Activated T-cell treated with anti-CD3 and anti-CD28 coated beads, Interleukin-2, amount 50 U/mL, for 72 hours (primary cell): Measurements from ENCODE around the gene ANGEL1. TPM values are rescaled to one million over a fixed set of nuclear protein-coding genes. Genes with fewer than 3 reads are reported as not detected.

Experiments
- ATAC-seq, 2 donors: fragments of 150-1000 bp; cut with Tn5 transposase; replicated peaks in 1 of 2; 2 replicates each; pipeline ENCODE4 v1.10.0; 2021; ENCODE audit warnings: moderate library complexity in 2 of 2, mild to moderate bottlenecking in 1 of 2
- DNase-seq, 2 donors: peaks; one replicate each; pipeline ENCODE4 v3.0.0; 2021 to 2022; ENCODE audit warnings: mixed read lengths in 1 of 2
- H3K27ac Mint-ChIP-seq: one replicate; pipeline ENCODE4 v1.8.0; 2022; ENCODE audit warnings: mild to moderate bottlenecking, moderate library complexity, mixed read lengths
- H3K27me3 Mint-ChIP-seq: one replicate; pipeline ENCODE4 v1.8.0; 2022; ENCODE audit warnings: low read depth, mixed read lengths
- H3K36me3 Mint-ChIP-seq, 2 donors: one replicate each; pipeline ENCODE4 v1.8.0; 2022; ENCODE audit warnings: mixed read lengths in 2 of 2, mild to moderate bottlenecking in 1 of 2; ENCODE audit not compliant: insufficient read depth in 2 of 2
- H3K4me1 Mint-ChIP-seq: one replicate; pipeline ENCODE4 v1.8.0; 2022; ENCODE audit warnings: low read depth, mixed read lengths
- H3K4me3 Mint-ChIP-seq, 2 donors: one replicate each; pipeline ENCODE4 v1.8.0; 2022; ENCODE audit warnings: mild to moderate bottlenecking in 2 of 2, mixed read lengths in 2 of 2, moderate library complexity in 2 of 2
- H3K9me3 Mint-ChIP-seq, 2 donors: one replicate each; pipeline ENCODE4 v1.8.0; 2022; ENCODE audit warnings: mixed read lengths in 2 of 2
- total RNA-seq, 2 donors: library from RNA; stranded (reverse); gene quantifications; one replicate each; pipeline ENCODE4 v1.2.3, GENCODE V29; 2022

ANGEL1 gene
- total RNA-seq, 2 donors from 2014 or later: 15.0 to 21.6 TPM

- peak; percentile 49 to 51 for ATAC-seq
- Mint-ChIP-seq H3K9me3 (no peaks in the 10 kb centered on the region), H3K4me1 (peaks cover 15% of the 10 kb centered on the region), H3K4me3 (no peak overlapping the region), H3K27ac (no peak overlapping the region), H3K36me3 (no peaks in the 10 kb centered on the region), H3K27me3 (no peaks in the 10 kb centered on the region)
- peak in 1 of 2 donors; percentile 24 for DNase-seq
These were observed 39.3 kb downstream of the ANGEL1 start for GRCh38 chr14:76773188-76773885.

DNA sequence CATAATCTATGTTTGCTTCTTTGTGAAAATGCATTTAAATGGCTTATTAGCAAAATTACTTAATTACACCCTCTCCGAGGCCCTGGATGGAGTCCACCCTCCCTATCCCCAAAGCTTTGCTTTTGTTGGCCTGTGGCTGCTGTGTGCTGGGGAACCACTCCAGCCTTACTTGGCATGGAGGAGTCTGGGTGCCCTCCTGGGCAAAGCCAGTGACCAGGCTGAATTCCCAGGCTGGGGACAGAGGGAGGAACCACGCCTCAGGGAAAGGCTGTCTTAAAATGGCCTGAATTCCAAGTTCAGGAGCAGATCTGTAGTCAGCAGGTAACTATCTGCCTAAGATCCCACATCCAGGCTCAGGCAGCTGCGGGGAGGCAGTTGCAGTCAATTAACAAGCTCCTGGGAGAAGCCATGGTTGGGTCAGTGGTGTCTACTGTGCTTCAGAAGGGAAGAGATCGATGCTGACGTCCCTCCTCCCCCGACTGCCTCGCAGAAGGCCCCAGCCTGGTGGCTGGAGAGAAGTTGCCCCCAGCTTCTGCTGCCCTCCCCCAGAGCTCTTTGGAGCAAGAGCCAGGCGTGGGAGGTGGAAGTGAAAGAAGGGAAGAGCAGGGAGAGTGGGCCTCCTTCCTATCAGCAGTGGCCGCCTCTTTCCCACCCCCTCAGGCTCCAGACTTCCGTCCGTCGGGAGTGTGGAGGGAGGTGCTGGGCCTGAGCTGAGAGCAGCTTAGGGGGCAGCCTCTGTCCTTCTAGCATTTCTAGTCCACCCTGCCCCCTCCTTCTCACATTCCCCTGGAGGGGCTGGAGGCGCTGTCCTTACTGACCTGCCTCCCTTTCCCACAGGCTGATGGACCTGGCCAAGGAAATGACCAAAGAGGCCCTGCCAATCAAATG, 40.1 kb downstream of the ANGEL1 start:
- ATAC-seq (no peak), DNase-seq (no peak)
- Mint-ChIP-seq H3K4me1 (peaks cover 21% of the 10 kb centered on the region), H3K27me3 (no peaks in the 10 kb centered on the region), H3K36me3 (no peaks in the 10 kb centered on the region), H3K9me3 (no peaks in the 10 kb centered on the region), H3K27ac (no peak overlapping the region), H3K4me3 (no peak overlapping the region)

- no peak for DNase-seq
- H3K27ac Mint-ChIP-seq: no peak overlapping the region
- no peaks in the 10 kb centered on the region for H3K36me3 Mint-ChIP-seq
These were observed 41.2 kb downstream of the ANGEL1 start for GRCh38 chr14:76771437-76771980.

DNA sequence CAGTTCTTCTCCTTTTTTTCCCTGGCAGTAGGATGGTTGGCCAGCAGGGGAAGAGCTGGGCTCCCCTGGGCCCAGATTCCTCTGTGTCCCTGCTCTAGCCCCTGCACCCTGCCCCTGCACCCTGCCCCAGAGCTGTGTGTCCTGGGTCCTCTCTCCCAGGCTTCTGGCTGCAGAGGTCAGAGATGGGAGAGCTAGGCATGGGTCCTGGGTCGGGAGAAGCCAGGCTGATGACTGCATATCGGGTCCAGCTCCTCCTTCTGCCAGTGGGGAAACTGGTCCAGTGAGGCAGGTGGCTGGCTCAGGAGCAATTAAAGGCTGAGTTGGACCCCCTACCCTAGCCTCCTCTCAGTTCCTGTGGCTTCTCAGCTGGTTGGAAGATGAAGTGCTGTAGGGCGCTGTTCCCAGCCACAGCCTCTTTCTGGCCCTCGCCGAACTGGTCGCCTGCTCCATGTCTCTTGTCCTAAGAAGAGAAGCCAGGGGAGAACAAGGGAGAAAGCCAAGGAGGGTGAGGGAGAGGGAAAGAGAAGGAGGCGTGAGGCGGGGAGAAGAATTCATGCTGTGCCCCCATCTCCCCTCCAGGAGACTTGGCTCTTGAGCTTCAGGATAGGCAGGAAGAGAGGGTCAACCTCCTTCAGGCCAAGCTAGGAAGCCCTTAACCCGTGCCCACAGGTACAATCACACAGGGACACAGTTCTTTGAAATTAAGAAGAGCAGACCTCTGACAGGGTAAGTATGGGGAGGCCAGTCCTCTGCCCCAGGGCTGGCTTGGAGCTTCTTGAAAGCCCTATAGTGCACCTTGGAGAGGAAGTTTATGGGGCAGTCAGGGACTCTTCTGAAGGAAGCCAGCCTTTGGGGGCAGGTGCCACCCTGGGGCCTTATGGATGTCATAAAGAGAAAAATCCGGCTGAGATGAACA, 41.9 kb downstream of the ANGEL1 start:
- H3K4me1 Mint-ChIP-seq: peaks cover 21% of the 10 kb centered on the region
- no peak for DNase-seq
- H3K36me3 Mint-ChIP-seq: no peaks in the 10 kb centered on the region
- ATAC-seq: no peak
- H3K27me3 Mint-ChIP-seq: no peaks in the 10 kb centered on the region
- no peak overlapping the region for H3K4me3 Mint-ChIP-seq
- no peaks in the 10 kb centered on the region for H3K9me3 Mint-ChIP-seq
- H3K27ac Mint-ChIP-seq: no peak overlapping the region

More at GRCh38 chr14:76771437-76771980, 41.2 kb downstream of the ANGEL1 start:
- Mint-ChIP-seq H3K4me3 (no peak overlapping the region), H3K9me3 (no peaks in the 10 kb centered on the region), H3K27me3 (no peaks in the 10 kb centered on the region), H3K4me1 (peaks cover 21% of the 10 kb centered on the region)
- ATAC-seq: no peak

DNA sequence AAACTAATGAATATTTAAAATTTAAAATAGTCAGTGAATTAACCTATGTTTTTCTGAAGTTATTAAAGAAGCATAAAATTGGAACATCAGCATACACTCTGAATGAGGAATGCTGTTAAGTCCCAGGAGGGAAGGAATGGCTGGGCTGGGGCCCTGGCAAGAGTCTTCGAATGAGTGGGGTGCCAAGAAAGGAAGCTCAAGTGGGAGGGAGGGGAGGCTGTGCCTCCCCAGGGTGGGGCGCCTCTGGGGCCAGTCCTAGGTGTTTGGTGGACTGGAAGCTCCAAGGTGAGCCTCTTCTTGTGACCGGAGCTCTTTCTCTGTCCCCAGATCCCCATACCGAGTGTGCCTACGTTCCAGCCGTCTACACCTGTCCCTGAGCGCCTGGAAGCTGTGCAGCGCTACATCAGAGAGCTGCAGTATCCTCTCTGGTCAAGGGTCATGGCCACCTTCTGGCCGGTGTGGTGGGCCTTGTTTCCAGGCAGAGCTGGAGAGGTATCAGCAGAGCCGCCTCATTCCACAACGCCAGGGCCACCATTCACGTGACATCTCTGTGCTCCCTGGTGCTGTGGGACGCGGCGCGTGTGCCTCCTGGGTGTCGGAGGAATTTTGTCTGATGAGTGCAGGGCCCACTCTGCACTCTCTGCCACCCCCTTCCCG, 42.9 kb downstream of the ANGEL1 start:
- DNase-seq (no peak), ATAC-seq (no peak)
- Mint-ChIP-seq H3K27ac (no peak overlapping the region), H3K27me3 (no peaks in the 10 kb centered on the region), H3K36me3 (no peaks in the 10 kb centered on the region), H3K9me3 (no peaks in the 10 kb centered on the region), H3K4me1 (peaks cover 21% of the 10 kb centered on the region), H3K4me3 (no peak overlapping the region)

DNA sequence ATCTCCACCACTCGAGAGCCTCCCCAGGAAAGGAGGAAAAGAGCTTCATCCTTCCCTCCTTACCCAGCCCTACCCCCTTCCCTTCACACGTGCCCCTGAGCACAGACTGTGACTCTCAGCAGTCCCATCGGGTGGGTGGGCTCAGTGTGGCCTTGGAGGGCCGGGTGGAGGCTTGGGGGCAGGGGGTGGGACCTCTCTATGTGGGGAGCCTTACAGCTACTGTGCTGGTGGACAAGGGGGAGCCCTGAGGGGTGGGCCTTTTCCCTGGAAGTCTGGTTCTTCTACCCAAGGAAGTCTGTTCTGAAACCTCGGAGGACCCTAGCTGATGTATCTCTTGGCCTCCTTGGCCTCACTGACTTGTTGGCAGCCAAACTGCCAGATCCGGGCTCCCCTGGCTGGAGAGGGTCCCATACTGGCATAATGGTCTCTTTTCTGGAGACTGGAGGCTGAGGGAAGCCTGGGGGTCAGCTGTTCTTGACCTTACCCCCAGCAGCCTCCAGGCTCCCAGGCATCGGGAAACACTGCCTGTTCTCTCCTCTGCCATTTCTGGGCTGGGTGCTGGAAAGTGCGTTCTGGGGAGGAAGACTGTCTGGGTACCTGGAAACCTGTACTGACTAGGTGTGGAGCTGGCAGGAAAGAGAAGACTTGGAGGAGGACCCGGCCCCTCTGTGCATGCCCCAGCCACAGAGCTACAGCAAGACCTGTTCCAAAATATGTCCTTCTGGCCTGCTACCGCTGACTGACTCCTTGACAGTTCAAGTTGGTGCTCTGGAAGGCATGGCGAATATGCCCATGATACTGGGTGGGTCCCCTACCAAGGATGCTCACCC, 43.8 kb downstream of the ANGEL1 start:
- Mint-ChIP-seq H3K4me1 (peaks cover 19% of the 10 kb centered on the region), H3K4me3 (peak overlapping the region; percentile 40 to 60), H3K9me3 (no peaks in the 10 kb centered on the region), H3K27me3 (peaks cover 3% of the 10 kb centered on the region), H3K27ac (peak overlapping the region; percentile 39), H3K36me3 (no peaks in the 10 kb centered on the region)
- DNase-seq (no peak), ATAC-seq (no peak)

DNA sequence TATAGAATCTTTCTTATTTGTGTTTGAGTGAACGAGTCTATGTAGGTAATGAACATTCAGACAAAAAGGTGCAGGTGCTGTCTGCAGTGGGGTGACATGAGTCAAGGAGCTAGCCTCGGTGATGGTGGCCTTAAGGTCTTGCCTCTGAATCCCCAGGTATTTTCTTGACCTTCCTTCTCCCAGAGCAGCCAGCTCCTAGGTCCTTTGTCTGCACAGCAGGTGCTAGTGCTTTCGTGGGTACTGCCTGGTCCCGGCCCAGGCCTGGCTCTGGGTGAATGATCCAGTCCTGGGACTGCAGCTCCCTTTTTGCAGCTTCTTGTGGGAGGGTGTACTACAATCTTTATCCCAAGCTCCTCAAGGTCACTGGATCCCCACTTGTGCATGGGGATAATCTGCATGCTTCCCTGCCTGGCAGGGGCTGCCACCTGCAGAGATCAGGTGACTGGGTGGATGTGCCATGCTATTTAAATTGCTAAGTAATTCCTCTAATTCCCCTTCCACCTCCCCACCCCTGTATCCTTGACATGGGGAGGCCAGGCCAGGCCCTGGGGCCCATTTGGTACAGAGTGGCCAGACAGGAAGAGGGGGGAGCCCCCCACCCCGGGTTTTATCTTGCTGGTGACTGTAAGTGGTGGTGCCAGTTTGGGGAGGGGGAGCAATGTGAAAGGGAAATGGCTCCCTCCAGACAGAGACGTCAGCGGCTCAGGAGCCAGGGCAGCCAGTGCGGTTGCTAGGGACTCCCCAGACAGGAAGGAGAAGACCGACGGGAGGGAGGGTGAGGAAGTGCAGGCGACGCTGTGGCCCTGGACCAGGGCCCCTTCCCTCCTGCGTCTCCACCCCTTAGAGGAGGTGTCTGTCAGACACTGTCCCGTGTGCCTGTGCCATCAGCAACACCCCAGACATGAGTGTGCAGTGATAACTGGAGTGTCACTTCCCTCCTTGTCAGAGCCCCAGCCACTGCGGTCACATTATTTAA, 44.7 kb downstream of the ANGEL1 start:
- Mint-ChIP-seq H3K27ac (peak overlapping the region; percentile 39), H3K27me3 (peaks cover 12% of the 10 kb centered on the region), H3K4me3 (peak overlapping the region; percentile 40 to 60), H3K36me3 (no peaks in the 10 kb centered on the region), H3K9me3 (no peaks in the 10 kb centered on the region), H3K4me1 (peaks cover 14% of the 10 kb centered on the region)
- peak; percentile 99 for ATAC-seq
- DNase-seq: peak; percentile 69 to 73

DNA sequence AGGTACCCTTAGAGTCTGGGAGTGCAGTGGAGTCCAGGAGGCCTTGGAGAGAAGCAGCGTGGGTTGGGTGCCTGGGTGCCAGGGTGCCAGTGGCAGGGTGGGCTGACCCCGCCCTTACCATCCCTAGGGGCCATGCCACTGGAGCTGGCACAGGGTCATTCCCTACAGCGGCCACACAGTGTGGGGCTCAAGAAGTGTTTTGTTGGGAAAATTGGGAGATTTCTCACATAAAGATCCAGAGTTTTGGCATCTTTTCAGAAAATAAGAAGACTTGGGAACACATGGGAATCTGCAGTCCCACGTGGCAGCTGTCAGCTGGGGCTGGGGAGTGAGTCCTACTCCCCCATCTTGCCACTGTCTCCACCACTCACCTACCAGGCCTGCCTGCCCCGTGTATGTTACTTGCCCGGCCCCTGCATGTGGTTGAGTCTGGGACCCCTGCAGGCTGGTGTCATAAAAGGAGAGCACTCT, 47.2 kb downstream of the ANGEL1 start:
- ATAC-seq: no peak
- H3K27me3 Mint-ChIP-seq: peaks cover 21% of the 10 kb centered on the region
- no peak overlapping the region for H3K4me3 Mint-ChIP-seq
- DNase-seq: no peak
- peaks cover 20% of the 10 kb centered on the region for H3K4me1 Mint-ChIP-seq
- no peak overlapping the region for H3K27ac Mint-ChIP-seq
- no peaks in the 10 kb centered on the region for H3K9me3 Mint-ChIP-seq
- H3K36me3 Mint-ChIP-seq: peaks cover 0 to 2% of the 10 kb centered on the region in 2 donors

DNA sequence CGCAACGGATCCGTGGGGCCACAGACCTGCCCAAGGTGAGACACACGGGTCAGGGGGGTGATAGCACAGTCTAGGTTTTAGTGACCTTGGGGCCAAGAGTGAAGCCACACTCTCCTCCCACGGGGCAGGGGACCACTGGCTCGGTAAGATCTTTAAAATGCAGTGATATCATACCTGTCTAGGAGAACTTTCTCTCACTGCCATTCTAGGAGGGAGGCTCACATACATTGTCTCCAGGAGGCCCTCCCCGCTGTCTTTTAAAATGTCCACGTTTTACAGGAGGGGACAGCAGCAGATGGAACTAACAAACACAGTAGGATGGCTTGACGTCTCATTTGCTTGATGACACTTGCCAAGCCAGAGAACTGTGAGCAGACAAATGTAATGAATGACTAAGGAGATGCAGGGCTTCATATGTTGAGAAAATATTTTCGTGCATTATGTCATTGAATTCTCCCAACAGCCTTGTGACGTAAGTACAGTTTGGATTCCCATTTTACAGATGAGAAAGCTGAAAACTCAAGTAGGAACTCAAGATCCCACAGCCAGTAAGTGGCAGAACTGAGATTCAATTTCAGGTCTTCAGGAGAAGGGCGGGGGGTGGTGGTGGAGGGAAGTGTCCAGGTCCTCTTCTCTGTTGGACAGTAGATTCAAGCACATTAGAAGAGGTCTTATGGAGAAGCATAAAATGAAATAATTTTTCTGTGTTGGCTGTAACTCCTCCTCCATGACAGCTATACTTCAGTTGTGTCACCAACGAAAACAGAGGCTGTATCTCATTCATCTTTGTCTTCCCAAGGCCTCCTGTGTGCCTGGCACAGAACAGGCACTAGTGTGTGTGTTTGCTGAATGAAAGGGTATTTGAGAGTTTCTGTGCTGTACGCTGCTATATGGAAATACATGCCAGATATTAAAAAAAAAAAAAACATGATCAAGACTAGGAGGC, 49.3 kb downstream of the ANGEL1 start:
- no peak for DNase-seq
- no peak overlapping the region for H3K27ac Mint-ChIP-seq
- ATAC-seq: no peak
- H3K4me3 Mint-ChIP-seq: peak overlapping the region; percentile 15 to 86
- peaks cover 12% of the 10 kb centered on the region for H3K4me1 Mint-ChIP-seq
- H3K27me3 Mint-ChIP-seq: peaks cover 39% of the 10 kb centered on the region
- H3K36me3 Mint-ChIP-seq: peaks cover 0 to 2% of the 10 kb centered on the region in 2 donors
- H3K9me3 Mint-ChIP-seq: no peaks in the 10 kb centered on the region
